ENCODE results near the gene FAM174C.

DNA sequence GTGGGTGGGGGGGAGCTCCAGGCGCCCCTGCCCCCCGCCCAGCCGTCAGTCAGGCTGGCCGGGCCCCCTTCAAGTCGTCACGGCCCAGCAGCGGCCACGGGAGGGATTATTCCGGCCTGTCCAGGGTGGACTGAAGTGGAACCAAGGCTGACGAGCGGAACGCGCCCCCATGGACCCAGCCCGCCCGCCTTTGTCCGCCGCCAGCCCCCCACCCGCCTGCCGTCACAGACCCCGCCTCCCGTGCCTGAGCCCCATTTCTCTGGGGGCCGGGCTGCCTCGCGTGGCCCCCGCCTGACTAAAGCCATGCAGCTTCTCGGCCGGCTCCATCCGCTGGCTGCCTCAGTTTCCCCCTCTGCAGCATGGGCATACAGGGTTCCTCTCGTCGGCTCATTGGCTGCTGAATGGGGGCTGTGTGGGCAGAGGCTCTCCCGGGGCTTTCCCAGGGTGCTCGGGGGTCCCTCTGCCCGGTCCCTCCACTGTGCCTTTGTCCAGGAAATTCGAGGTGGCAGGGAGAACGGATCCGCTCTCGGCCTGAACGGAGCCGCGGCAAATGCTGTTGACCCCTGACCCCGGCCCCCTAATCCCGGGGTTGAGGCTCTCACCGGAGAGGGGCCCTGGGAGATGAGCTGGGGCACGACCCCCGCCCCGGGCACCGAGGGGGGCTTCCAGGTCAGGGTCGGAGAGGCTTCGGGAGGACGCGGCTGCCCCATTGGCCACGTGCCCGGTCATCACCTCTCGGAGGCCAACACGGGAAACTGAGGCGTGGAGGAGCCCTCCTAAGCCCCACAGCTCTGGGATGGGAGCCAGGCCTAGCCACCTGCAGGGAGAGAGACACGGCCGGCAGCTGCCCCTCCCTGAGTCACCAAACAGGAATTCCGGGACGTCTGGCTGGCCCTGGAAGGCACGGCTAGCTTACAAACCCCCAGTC is 37.7 kb downstream of the FAM174C start:
- TF ChIP-seq, protein P1, sequence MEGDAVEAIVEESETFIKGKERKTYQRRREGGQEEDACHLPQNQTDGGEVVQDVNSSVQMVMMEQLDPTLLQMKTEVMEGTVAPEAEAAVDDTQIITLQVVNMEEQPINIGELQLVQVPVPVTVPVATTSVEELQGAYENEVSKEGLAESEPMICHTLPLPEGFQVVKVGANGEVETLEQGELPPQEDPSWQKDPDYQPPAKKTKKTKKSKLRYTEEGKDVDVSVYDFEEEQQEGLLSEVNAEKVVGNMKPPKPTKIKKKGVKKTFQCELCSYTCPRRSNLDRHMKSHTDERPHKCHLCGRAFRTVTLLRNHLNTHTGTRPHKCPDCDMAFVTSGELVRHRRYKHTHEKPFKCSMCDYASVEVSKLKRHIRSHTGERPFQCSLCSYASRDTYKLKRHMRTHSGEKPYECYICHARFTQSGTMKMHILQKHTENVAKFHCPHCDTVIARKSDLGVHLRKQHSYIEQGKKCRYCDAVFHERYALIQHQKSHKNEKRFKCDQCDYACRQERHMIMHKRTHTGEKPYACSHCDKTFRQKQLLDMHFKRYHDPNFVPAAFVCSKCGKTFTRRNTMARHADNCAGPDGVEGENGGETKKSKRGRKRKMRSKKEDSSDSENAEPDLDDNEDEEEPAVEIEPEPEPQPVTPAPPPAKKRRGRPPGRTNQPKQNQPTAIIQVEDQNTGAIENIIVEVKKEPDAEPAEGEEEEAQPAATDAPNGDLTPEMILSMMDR (IDR thresholded peaks at IDR 0.05) = no peak
- TF ChIP-seq ZFX (IDR thresholded peaks at IDR 0.05; ENCODE audit: borderline replicate concordance) = no peak
